DOHH2 (cell line): ENCODE measurements around the gene FASTKD2.

Experiments used
- EZH2phosphoT487 ChIP-seq: fragments of 200-600 bp; sonication (generic); IDR thresholded peaks from 2 replicates; pipeline ENCODE4 v1.6.1; 2017; ENCODE audit warnings: borderline replicate concordance, mild to moderate bottlenecking, antibody characterized with exemption, low read length, moderate library complexity, mixed read lengths
- TF ChIP-seq, protein P1 (sequence below): fragments of 200-600 bp; sonication (generic); IDR thresholded peaks from one replicate; pipeline ENCODE4 v1.5.1; 2014; ENCODE audit warnings: antibody characterized with exemption, mild to moderate bottlenecking, low read depth, low read length; ENCODE audit not compliant: poor library complexity, severe bottlenecking

DNA sequence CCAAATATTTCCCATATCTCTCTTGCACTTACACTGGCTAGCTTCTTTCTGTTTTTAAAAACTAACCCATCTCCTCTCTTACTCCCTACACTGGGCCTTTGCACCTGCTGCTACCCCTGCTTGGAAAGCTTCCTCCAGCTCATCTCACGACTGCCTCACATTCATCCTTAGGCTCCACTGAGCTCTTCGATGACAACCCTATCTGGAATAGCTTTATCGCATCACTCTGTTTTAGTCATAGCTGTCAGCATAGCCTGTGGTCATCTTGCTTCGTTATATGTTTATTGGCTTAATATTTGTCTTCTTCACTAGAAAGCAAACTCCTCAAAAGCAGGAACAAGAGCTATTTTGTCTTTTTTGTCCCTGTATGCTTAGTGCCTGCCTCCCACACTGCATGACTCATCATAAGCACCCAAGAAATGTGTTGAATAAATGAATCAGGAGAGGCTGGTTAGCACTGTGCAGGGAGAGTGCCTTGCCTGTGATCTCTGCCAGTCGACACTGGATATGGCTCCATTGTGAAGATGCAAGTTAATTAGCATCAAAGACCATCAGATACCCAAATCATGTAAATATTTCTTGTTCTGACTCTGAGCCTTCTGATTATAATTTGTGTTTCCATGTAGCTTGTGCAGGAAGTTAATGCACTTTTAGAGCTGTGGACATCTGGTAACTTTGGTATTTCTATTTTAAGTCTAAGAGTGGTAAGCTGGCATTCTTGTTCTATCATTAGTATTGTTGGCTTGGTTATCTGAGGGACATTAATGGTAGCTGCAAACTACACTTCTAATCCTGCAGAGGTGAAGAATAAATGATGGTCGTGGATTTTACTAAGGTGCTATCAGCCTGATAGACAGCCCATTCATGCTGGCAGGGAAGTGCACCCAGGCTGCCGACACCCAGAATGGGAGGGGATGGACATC is 36.9 kb upstream of the FASTKD2 start:
- TF ChIP-seq, protein P1, sequence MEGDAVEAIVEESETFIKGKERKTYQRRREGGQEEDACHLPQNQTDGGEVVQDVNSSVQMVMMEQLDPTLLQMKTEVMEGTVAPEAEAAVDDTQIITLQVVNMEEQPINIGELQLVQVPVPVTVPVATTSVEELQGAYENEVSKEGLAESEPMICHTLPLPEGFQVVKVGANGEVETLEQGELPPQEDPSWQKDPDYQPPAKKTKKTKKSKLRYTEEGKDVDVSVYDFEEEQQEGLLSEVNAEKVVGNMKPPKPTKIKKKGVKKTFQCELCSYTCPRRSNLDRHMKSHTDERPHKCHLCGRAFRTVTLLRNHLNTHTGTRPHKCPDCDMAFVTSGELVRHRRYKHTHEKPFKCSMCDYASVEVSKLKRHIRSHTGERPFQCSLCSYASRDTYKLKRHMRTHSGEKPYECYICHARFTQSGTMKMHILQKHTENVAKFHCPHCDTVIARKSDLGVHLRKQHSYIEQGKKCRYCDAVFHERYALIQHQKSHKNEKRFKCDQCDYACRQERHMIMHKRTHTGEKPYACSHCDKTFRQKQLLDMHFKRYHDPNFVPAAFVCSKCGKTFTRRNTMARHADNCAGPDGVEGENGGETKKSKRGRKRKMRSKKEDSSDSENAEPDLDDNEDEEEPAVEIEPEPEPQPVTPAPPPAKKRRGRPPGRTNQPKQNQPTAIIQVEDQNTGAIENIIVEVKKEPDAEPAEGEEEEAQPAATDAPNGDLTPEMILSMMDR: no peak
- no peak for TF ChIP-seq EZH2phosphoT487
